M059J (cell line): Measurements from ENCODE around the gene DHRS4L2. TPM values are rescaled to one million over a fixed set of nuclear protein-coding genes. Genes with fewer than 3 reads are reported as not detected.

Experiments used
- DNase-seq: peaks from one replicate; pipeline ENCODE4 v3.0.0-alpha.2; 2012; ENCODE audit warnings: low read depth
- total RNA-seq: library from RNA; depleted of rRNA; stranded (reverse); fragments of >200 nt; shearing (Covaris generic); gene quantifications from 2 replicates; pipeline ENCODE4 v1.2.3, GENCODE V29; 2014; rRNA removed

The DHRS4L2 gene
- total RNA-seq, 1 experiment from 2014 or later = 15.1 TPM

GRCh38 chr14:24053548-24054323 is 65.0 kb downstream of the DHRS4L2 start:
- no peak for DNase-seq

- DNase-seq = no peak
Measured at GRCh38 chr14:24054324-24054641, 65.6 kb downstream of the DHRS4L2 start.

- DNase-seq = no peak
Measured at GRCh38 chr14:24054646-24055045, 65.9 kb downstream of the DHRS4L2 start.

Other genes starting within 250 kb of the DHRS4L2 start
- gene DHRS4, start 35.2 kb upstream of the DHRS4L2 start, total RNA-seq = 25.4 and 40.9 TPM in 2 replicates
- not detected in 2 replicates for gene CARMIL3, start 63.1 kb downstream of the DHRS4L2 start, total RNA-seq
- not detected in 2 replicates for gene CPNE6, start 82.6 kb downstream of the DHRS4L2 start, total RNA-seq
- gene PCK2, start 105.4 kb downstream of the DHRS4L2 start, total RNA-seq = 3.5 and 15.6 TPM in 2 replicates
- gene DCAF11, start 125.8 kb downstream of the DHRS4L2 start, total RNA-seq = 67.7 and 78.7 TPM in 2 replicates
- gene NRL, start 126.0 kb downstream of the DHRS4L2 start, total RNA-seq = 1.3 and 4.9 TPM in 2 replicates
- 0.27 TPM in 1 of 2 replicates, not detected in the other for gene FITM1, start 141.7 kb downstream of the DHRS4L2 start, total RNA-seq
- gene PSME1, start 147.3 kb downstream of the DHRS4L2 start, total RNA-seq = 358 and 437 TPM in 2 replicates
- gene EMC9, start 152.7 kb downstream of the DHRS4L2 start, total RNA-seq = 30.1 and 30.6 TPM in 2 replicates
- gene PSME2, start 157.7 kb downstream of the DHRS4L2 start, total RNA-seq = 342 and 389 TPM in 2 replicates
- 64.9 and 68.0 TPM in 2 replicates for gene RNF31, start 158.6 kb downstream of the DHRS4L2 start, total RNA-seq
- gene IRF9, start 172.3 kb downstream of the DHRS4L2 start, total RNA-seq = 153 and 160 TPM in 2 replicates
- 1.3 and 4.8 TPM in 2 replicates for gene REC8, start 183.2 kb downstream of the DHRS4L2 start, total RNA-seq
- 26.8 and 141 TPM in 2 replicates for gene IPO4, start 199.9 kb downstream of the DHRS4L2 start, total RNA-seq
- gene TM9SF1, start 206.5 kb downstream of the DHRS4L2 start, total RNA-seq = 132 and 141 TPM in 2 replicates
- not detected in 2 replicates for gene TSSK4, start 216.8 kb downstream of the DHRS4L2 start, total RNA-seq
- gene CHMP4A, start 224.6 kb downstream of the DHRS4L2 start, total RNA-seq = 36.5 and 44.8 TPM in 2 replicates
- 16.9 and 23.4 TPM in 2 replicates for gene MDP1, start 227.1 kb downstream of the DHRS4L2 start, total RNA-seq
- gene NEDD8, start 243.4 kb downstream of the DHRS4L2 start, total RNA-seq = 335 and 388 TPM in 2 replicates
- 85.6 and 114 TPM in 2 replicates for gene GMPR2, start 244.0 kb downstream of the DHRS4L2 start, total RNA-seq